GM12864 (cell line): ENCODE results near the gene TXNDC9.
"Not testable (repeated sequence)": the region's sequence is repeated elsewhere in the genome, so short reads cannot be mapped to it uniquely, and the experiment has no call there.

Source experiments
- DNase-seq: peaks from one replicate; pipeline ENCODE4 v3.0.0-alpha.2; 2011; ENCODE audit warnings: low read depth
- H3K4me3 ChIP-seq: 2 replicates; pipeline ENCODE4 v1.5.1; 2011; ENCODE audit warnings: mild to moderate bottlenecking, low read depth, low read length, control low read depth
- CTCF ChIP-seq: IDR thresholded peaks from 2 replicates; pipeline ENCODE4 v1.5.1; 2011; ENCODE audit warnings: low read depth, mild to moderate bottlenecking, moderate library complexity, low read length, control low read depth, inconsistent platforms; ENCODE audit errors: missing control alignments

The TXNDC9 gene

GRCh38 chr2:99278793-99279291, 57.3 kb downstream of the TXNDC9 start:
- TF ChIP-seq CTCF, result no peak
- no peak for DNase-seq
- no peak overlapping the region for H3K4me3 ChIP-seq

GRCh38 chr2:99278195-99278765, 57.9 kb downstream of the TXNDC9 start:
- H3K4me3 ChIP-seq, DNase-seq: not testable (repeated sequence)

DNA sequence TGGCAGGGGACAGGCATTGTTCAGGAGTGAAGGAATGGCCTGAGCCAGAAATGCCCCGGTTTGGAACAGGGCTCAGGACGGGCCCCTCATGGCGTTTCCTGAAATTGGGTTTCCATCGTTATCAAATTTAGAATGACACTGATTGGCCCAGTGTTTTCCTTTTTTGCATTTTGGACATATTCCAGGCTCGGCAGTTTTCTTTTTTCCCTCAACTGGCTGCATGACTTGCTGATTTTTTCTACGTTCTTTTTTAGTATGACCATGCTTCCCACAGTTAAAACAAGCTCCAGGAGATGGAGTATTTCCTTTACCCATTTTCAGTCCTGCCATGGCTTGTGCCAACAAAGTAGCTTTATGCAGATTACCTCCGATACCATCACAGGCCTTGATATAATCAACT, 60.3 kb downstream of the TXNDC9 start:
- no peak for TF ChIP-seq CTCF
- H3K4me3 ChIP-seq, result no peak overlapping the region
- DNase-seq, result no peak
